Neuron (in vitro differentiated cells): ENCODE results near the gene NQO2.
A peak's percentile ranks its signal among the peaks of the same experiment; 100 is the strongest.
"Not testable (repeated sequence)": the region's sequence is repeated elsewhere in the genome, so short reads cannot be mapped to it uniquely, and the experiment has no call there.

ENCODE experiments used
- H2AFZ ChIP-seq: one replicate; pipeline ENCODE4 v1.6.1; 2013; ENCODE audit warnings: low read depth, mild to moderate bottlenecking, inconsistent platforms, low read length, moderate library complexity
- H3K27me3 ChIP-seq: one replicate; pipeline ENCODE4 v1.6.1; 2013; ENCODE audit warnings: low read length; ENCODE audit not compliant: insufficient read depth
- H3K36me3 ChIP-seq: one replicate; pipeline ENCODE4 v1.6.1; 2013; ENCODE audit warnings: low read length; ENCODE audit not compliant: insufficient read depth
- H3K4me1 ChIP-seq: one replicate; pipeline ENCODE4 v1.6.1; 2013; ENCODE audit warnings: low read length; ENCODE audit not compliant: insufficient read depth
- H3K4me3 ChIP-seq: 2 replicates; pipeline ENCODE4 v1.5.1; 2013; ENCODE audit warnings: mild to moderate bottlenecking, low read length, moderate library complexity
- H3K9me3 ChIP-seq: one replicate; pipeline ENCODE4 v1.6.1; 2013; ENCODE audit warnings: low read length

Gene NQO2

DNA sequence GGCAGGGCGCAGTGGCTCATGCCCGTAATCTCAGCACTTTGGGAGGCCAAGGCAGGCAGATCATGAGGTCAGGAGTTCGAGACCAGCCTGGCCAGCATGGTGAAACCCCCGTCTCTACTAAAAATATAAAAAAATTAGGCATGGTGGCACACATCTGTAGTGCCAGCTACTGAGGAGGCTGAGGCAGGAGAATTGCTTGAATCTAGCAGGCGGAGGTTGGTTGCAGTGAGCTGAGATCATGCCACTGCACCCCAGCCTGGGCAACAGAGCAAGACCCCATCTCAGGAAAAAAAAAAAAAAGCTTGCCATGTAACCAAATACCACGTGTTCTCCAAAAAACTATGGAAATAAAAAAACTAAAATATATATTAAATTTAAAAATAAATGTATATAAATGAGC, 26.5 kb upstream of the NQO2 start:
- H3K4me1 ChIP-seq = peaks cover 23% of the 10 kb centered on the region
- H3K27me3 ChIP-seq, H3K36me3 ChIP-seq, H2AFZ ChIP-seq, H3K9me3 ChIP-seq, H3K4me3 ChIP-seq: not testable (repeated sequence)

DNA sequence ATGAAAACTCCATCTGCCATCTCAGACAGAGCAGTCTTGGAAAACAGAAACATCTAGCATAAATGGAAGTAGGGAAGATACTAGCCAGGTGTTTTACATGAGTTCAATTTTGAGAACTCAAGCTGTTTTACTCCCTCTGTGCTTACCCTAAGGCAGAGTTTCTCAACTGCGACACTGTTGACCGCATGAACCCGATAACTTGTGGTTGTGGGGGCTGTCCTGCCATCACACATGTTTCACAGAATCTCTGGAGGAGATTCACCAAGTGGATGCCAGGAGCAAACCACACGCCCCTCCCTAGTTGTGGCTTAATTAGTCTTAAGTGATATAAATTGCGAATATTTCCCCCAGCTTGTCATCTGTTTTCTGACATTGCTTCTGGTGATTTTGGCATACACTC, 26.0 kb upstream of the NQO2 start:
- Histone ChIP-seq H3K4me3 (no peak overlapping the region), H3K36me3 (no peaks in the 10 kb centered on the region), H3K4me1 (peaks cover 24% of the 10 kb centered on the region), H2AFZ (no peak overlapping the region), H3K9me3 (peaks cover 2% of the 10 kb centered on the region), H3K27me3 (no peaks in the 10 kb centered on the region)

DNA sequence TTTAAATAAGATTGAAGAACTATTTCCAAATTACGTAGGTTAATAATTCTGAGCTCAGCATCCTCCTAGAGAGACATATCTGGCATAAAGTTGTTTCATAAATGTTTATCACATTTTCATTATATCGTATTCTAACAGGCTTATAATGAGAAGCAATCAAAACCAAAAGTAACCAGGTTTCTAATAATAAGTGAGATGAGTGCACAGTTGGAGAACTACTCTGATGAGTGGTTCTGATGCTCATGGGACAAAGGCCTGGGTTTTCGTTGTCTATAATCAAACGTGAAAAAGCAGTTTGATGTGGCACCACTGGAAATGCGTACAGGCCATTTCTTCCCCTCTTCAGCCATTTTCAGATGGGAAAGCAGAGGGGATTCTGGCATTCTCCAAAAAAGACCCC, 23.6 kb upstream of the NQO2 start:
- Histone ChIP-seq H3K36me3 (no peaks in the 10 kb centered on the region), H3K4me3 (no peak overlapping the region), H3K27me3 (no peaks in the 10 kb centered on the region), H2AFZ (no peak overlapping the region), H3K9me3 (peaks cover 2% of the 10 kb centered on the region), H3K4me1 (peaks cover 35% of the 10 kb centered on the region)

DNA sequence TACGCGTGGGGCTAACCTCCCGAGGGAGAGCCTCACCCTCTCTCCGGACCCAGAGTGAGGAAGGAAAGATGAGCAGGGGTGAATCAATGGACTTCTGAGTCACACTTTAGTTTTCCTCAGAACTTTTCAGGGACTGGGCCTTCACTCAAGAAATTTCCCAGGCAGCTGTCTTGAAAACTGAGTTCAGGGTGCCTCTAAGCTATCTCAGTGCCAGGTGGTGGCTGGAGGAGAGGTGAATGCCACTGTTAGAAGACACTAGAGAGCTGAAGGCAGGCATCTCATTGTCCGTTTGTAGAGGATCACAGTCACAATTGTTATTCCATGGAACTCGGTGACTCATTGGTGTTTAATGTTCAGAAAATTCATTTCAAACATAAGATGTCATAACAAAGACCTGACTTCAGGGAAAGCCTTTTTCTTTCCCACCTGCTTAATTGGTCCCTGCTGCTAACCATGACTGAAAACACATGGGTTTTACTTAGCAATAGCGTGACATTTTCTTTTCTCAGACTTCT, 23.1 kb upstream of the NQO2 start:
- peaks cover 2% of the 10 kb centered on the region for H3K9me3 ChIP-seq
- no peaks in the 10 kb centered on the region for H3K36me3 ChIP-seq
- peaks cover 36% of the 10 kb centered on the region for H3K4me1 ChIP-seq
- no peak overlapping the region for H3K4me3 ChIP-seq
- no peak overlapping the region for H2AFZ ChIP-seq
- no peaks in the 10 kb centered on the region for H3K27me3 ChIP-seq

DNA sequence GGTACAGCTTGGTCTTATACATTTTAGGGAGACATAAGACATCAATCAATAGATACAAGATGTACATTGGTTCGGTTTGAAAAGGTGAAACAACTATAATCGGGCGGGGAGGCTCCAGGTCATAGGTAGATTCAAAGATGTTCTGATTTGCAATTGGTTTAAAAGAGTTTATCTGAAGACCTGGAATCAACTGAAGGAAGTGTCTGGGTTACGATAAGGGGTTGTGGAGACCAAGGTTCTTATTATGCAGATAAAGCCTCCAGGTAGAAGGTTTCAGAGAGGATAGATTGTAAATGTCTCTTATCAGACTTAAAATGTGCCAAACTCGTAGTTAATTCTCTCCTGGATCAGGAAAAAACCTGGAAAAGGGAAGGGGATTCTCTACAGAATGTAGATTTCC, 22.4 kb upstream of the NQO2 start:
- Histone ChIP-seq H2AFZ (no peak overlapping the region), H3K36me3 (no peaks in the 10 kb centered on the region), H3K4me1 (peaks cover 36% of the 10 kb centered on the region), H3K27me3 (no peaks in the 10 kb centered on the region), H3K4me3 (no peak overlapping the region), H3K9me3 (peaks cover 2% of the 10 kb centered on the region)

DNA sequence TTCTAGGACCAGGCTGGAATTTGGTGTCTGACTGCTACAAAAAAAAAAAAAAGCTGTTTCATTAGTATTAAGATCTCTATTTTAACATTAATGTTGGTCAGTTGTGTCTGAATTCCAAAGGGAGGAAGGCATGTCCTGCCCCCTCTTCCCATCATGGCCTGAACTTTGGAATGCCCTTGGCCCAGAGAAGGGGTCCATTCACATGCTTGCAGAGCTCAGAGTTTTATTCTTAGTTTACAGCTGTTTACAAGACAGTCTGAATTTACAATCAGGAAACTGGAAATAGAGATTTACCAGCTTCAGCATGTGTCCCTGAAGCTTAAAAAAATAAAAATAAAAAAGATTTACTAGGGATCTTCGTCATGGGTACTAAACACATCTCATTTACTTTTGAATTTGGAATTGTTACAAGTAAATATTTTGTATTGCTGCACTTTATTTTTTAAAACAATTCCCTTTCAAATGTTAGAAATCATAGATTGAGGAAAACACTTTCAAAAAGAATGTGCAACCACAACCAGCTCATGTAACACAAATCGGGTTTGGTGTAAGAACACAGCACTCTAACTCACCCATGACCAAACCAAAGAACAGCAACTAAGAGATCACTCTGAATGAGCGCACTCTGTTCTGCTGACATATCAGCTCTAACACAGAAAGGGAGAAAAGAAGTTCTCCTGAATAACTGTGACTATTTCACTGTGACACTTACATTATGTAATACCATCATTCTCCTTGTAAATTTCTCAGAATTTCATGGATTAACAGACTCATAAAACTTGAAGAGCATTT, 21.7 kb upstream of the NQO2 start:
- no peak overlapping the region for H3K4me3 ChIP-seq
- H3K9me3 ChIP-seq = peaks cover 2% of the 10 kb centered on the region
- peaks cover 36% of the 10 kb centered on the region for H3K4me1 ChIP-seq
- H3K27me3 ChIP-seq = no peaks in the 10 kb centered on the region
- no peak overlapping the region for H2AFZ ChIP-seq
- no peaks in the 10 kb centered on the region for H3K36me3 ChIP-seq

DNA sequence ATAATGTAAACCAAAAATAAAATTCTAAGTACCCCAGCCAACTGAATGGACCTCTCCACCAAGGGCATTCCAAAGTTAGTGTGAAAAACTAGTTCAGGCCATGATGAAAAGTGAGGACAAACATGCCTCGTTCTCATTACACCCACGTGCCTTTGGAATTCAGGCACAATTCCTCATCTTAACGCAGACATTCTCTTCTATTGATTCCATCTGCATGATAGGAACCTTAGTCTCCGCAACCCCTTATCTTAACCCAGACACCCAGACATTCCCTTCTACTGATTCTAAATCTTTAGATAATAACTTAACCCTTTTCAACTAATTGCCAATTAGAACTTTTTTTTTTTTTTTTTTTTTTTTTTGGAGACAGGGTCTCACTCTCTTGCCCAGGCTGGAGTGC, 20.8 kb upstream of the NQO2 start:
- H3K27me3 ChIP-seq = no peaks in the 10 kb centered on the region
- H3K36me3 ChIP-seq = no peaks in the 10 kb centered on the region
- H2AFZ ChIP-seq = no peak overlapping the region
- H3K4me3 ChIP-seq = no peak overlapping the region
- peaks cover 36% of the 10 kb centered on the region for H3K4me1 ChIP-seq
- peaks cover 2% of the 10 kb centered on the region for H3K9me3 ChIP-seq

DNA sequence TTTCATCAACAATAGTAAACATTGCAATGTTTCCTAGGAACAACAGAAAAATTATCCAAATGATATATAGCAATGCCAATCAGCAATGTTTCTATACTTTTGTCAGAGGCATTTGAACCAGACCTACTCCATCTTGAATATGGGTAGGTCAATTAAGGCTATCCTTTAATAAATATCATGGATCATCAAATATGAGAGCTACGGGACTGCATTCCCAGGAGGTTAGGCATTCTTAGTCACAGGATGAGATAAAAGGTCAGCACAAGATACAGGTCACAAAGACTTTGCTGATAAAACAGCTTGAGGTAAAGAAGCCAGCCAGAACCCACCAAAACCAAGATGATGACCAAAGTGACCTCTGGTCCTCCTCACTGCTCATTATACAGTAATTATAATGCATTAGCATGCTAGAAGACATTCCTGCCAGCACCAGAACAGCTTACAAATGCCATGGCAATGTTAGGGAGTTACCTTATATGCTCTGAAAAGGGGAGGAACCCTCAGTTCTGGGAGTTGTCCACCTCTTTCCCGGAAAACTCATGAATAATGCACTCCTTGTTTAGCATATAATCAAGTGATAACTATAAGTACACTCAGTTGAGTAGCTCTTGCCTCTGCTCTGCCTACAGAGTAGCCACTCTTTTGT, 19.8 kb upstream of the NQO2 start:
- Histone ChIP-seq H3K4me1 (peaks cover 36% of the 10 kb centered on the region), H3K36me3 (no peaks in the 10 kb centered on the region), H2AFZ (no peak overlapping the region), H3K4me3 (no peak overlapping the region), H3K9me3 (peaks cover 2% of the 10 kb centered on the region), H3K27me3 (no peaks in the 10 kb centered on the region)

DNA sequence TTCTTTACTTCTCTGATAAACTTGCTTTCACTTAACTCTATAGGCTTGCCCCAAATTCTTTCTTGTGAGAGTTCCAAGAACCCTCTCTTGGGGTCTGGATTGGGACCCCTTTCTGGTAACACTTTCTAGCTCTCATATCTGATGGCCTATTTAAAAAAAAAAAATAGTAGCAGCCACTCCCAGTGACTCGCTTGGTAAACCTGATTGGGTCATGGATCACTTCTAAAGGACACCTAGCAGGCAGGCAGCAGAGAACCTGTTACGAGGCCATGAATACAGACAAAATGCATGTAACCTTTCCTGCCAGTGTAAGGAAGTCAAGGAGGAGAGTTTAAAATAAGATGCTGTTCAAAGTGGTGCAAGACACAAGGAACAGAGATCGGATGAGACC, 19.2 kb upstream of the NQO2 start:
- no peaks in the 10 kb centered on the region for H3K27me3 ChIP-seq
- peaks cover 36% of the 10 kb centered on the region for H3K4me1 ChIP-seq
- H3K4me3 ChIP-seq = no peak overlapping the region
- peaks cover 2% of the 10 kb centered on the region for H3K9me3 ChIP-seq
- no peak overlapping the region for H2AFZ ChIP-seq
- H3K36me3 ChIP-seq = no peaks in the 10 kb centered on the region

DNA sequence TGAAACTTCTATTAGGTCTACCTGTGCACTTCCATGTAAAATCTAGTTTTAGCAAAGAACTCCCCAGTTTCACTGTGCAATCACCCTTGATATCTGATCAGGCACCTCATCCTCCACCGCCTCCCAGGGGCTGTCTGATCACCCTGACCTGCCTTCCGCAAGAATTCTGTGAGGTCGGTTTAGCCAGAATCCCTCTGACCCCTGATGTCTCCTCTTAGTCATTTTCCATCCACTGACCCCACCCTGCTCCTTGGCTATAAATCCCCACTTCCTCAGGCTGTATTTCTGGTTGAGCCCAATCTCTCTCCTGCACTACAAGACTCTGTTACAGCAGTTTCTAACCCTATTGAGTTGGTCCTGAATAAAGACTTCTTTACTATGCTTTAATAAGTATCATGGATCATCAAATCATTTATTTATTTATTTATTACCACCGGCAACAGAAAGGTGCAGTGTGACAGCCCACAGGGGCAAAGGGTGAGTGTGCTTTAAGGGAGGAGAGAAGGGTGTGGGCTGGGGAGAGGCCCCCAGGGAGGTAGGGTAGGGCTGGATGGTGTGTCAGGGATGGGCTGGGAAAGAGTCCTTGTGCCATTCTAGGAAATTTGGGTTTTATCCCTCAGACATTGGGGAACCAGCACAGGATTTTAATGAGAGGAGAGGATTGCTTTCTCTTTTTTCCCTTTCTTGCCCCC, 17.1 kb upstream of the NQO2 start:
- no peaks in the 10 kb centered on the region for H3K36me3 ChIP-seq
- H3K4me1 ChIP-seq = peaks cover 32% of the 10 kb centered on the region
- H3K9me3 ChIP-seq = no peaks in the 10 kb centered on the region

DNA sequence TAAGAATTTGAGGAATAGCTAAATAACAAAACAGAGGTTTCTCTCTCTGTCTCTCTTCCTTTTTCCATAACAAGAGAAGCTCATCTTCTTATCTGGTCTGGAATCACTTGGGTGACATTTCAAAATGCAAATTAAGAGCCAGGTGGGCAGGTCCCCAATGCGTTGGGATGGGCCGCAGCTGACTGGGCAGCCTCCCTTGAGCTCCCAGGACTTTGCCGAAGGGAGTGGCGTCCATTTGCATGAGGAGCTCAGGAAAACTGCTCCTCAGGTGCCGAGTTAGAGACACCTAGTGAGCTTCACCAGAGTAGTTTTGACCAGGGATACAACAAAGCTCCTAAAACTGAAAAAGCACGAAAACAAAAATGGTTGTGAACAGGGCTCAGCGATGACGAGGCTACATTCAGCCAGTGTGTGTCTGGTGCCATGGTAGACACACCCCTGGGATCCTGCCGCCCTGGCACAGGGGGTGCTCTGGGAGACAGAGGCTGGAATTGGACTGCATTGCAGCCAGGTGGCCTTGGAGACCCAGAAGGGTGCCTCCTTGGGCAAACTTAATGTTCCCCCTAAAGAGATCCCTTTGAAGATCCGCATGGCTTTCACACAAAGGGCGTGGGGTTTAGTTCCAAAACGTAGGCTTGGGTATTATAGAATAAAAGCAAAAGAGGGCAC, 14.8 kb upstream of the NQO2 start:
- no peak overlapping the region for H3K4me3 ChIP-seq
- no peaks in the 10 kb centered on the region for H3K27me3 ChIP-seq
- H2AFZ ChIP-seq = no peak overlapping the region
- H3K9me3 ChIP-seq = no peaks in the 10 kb centered on the region
- H3K36me3 ChIP-seq = no peaks in the 10 kb centered on the region
- peaks cover 24% of the 10 kb centered on the region for H3K4me1 ChIP-seq

More for the DNA sequence above, 17.1 kb upstream of the NQO2 start:
- Histone ChIP-seq H2AFZ (no peak overlapping the region), H3K27me3 (no peaks in the 10 kb centered on the region), H3K4me3 (no peak overlapping the region)

DNA sequence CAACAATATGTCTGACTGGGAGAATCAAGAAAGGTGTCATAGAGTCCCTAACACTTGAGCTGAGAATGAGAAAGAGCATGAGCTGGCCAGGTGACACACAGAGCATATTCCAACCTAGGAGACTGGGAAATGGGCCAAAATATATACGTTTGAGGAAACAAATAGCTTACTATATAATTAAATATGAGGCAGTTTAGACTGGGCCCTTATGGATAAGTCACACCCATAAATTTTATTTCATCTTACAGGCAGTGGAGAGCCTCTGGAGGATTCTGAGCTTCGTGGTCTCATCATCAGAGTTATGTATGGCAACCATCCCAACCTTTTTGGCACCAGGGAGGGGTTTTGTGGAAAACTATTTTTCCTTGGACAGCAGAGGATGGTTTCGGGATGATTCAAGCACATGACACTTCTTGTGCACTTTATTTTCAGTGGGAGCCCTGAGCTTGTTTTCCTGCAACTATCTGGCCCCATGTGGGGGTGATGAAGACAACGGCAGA, 12.9 kb upstream of the NQO2 start:
- no peaks in the 10 kb centered on the region for H3K27me3 ChIP-seq
- peaks cover 25% of the 10 kb centered on the region for H3K4me1 ChIP-seq
- H3K4me3 ChIP-seq = no peak overlapping the region
- no peaks in the 10 kb centered on the region for H3K9me3 ChIP-seq
- no peaks in the 10 kb centered on the region for H3K36me3 ChIP-seq
- H2AFZ ChIP-seq = no peak overlapping the region

DNA sequence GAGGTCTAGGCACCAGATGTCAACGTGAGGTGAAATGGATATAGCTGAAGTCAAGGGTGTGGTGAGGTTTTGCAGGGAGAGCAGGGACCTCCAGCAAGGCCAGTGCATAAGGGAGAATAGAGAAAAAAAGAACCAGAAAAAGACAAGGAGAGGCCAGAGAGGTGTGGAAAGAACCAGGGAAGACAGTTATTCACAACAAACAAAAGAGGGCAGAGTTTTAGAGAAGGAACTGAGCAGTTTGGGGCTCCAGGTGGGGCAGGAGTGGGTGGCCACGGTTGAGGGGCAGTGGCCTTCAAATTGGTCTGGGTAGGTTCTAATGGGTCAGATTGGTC, 11.6 kb upstream of the NQO2 start:
- Histone ChIP-seq H3K9me3 (no peaks in the 10 kb centered on the region), H3K4me3 (peak overlapping the region; percentile 61), H3K4me1 (peaks cover 25% of the 10 kb centered on the region), H3K36me3 (no peaks in the 10 kb centered on the region), H3K27me3 (no peaks in the 10 kb centered on the region), H2AFZ (peak overlapping the region; percentile 4)
